HEK293 (cell line): ENCODE results near the gene SLC6A9.

Source experiments
- CTCF ChIP-seq: fragments of 450-650 bp; formaldehyde crosslinking; IDR thresholded peaks from 2 replicates; pipeline ENCODE4 v1.5.1; 2016; ENCODE audit warnings: missing biosample characterization, missing genetic modification characterization
- REST ChIP-seq: fragments of 450-650 bp; formaldehyde crosslinking; IDR thresholded peaks from 2 replicates; pipeline ENCODE4 v1.5.1; 2016; ENCODE audit warnings: missing biosample characterization, missing genetic modification characterization
- ZNF221 ChIP-seq: fragments of 450-650 bp; formaldehyde crosslinking; IDR thresholded peaks from 2 replicates; pipeline ENCODE4 v1.5.1; 2017; ENCODE audit warnings: missing biosample characterization, missing genetic modification characterization, borderline replicate concordance
- ZNF311 ChIP-seq: fragments of 450-650 bp; formaldehyde crosslinking; IDR thresholded peaks from 2 replicates; pipeline ENCODE4 v1.5.1; 2017; ENCODE audit warnings: missing biosample characterization, missing genetic modification characterization, borderline replicate concordance
- ZNF335 ChIP-seq: fragments of 450-650 bp; formaldehyde crosslinking; conservative IDR thresholded peaks from 2 replicates; pipeline ENCODE4 v1.5.1; 2016; ENCODE audit warnings: missing biosample characterization, missing genetic modification characterization
- ZNF362 ChIP-seq: fragments of 450-650 bp; formaldehyde crosslinking; IDR thresholded peaks from 2 replicates; pipeline ENCODE4 v1.5.1; 2016; ENCODE audit warnings: missing biosample characterization, missing genetic modification characterization
- ZNF777 ChIP-seq: fragments of 450-650 bp; formaldehyde crosslinking; IDR thresholded peaks from 2 replicates; pipeline ENCODE4 v1.5.1; 2017; ENCODE audit warnings: missing biosample characterization, missing genetic modification characterization, borderline replicate concordance

DNA sequence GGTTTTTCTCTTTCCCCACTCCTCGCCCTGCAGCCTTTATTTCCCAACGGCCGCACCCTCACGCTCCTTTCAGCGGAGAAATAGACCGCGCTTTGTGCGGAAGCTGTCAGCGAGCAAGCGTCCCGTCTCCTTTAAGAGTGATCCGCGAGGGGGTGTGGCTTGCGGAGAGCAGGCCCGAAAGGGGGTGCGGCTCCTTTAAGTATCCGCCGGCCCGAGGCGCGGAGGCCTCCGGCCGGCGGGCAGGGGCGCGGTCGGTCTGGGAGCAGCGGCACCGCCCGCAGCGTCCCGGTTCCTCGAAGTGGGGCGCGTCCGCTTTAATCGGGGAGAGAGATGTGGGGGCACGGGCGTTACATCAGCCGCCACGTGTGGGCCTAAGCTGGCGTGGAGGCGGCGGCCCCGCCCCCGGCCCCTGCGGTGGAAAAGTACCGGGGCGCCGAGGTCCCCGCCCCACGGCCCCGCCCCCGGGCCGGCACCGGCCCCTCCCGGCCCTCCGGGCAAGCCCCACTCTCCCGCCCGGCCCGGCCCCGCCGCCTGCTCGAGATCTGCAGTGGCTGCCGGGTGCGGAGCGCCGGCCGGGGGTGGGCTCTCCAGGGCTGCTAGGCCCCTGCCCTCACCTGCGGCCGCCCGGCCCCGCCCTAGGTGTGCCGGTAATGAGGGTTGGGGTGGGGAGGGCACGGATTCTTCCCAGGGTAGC is 1.2 kb downstream of the SLC6A9 start:
- TF ChIP-seq ZNF362 (no peak), ZNF221 (tag by site-specific recombination) (no peak), ZNF311 (tag by site-specific recombination) (no peak), ZNF777 (tag by site-specific recombination) (no peak), CTCF (no peak; the same call in 1 of the 2 replicates), REST (tag by site-specific recombination) (no peak), ZNF335 (tag by site-specific recombination) (no peak; the same call in 1 of the 2 replicates)
